Adipose tissue (tissue), 3 donors: Measurements from ENCODE around the gene PYDC2. TPM values are rescaled to one million over a fixed set of nuclear protein-coding genes. Genes with fewer than 3 reads are reported as not detected.

Experiments used
- H3K27ac ChIP-seq: one replicate; pipeline ENCODE4 v1.5.1; 2013; ENCODE audit warnings: low read depth, low read length
- WGBS, 3 donors: extraction: QIAGEN DNeasy Blood & Tissue Kit; methylation state at CpG; one replicate each; pipeline ENCODE4 v1.1.7; 2013; 5-methylcytosine and 5-hydroxymethylcytosine counted together
- polyA plus RNA-seq, 3 donors: library from polyadenylated mRNA; stranded (reverse); fragments of 200-250 nt; gene quantifications; one replicate each; pipeline ENCODE4 v1.2.3, GENCODE V29; 2013
- donor health status: healthy with polysubstance abuse.
- donor health status: Bipolar disorder and iron deficiency.
- donor health status: healthy.

The PYDC2 gene
- polyA plus RNA-seq = not detected

- no peak within 1 kb of the TSS for H3K27ac ChIP-seq
- 56 to 67% (median 67%) methylated on average over 3 of the region's 3 CpGs for WGBS, 3 donors
Measured at GRCh38 chr3:191461113-191461595, at the start of gene PYDC2. TSS of gene PYDC2 (plus strand) at chr3:191461163. CDS start at chr3:191461163, 0 bp downstream.

- H3K27ac ChIP-seq = no peak overlapping the region
- WGBS, 3 donors = 79 to 88% (median 80%) methylated on average over 1 of the region's 1 CpG
Measured at GRCh38 chr3:191412759-191413158, 48.2 kb upstream of the PYDC2 start.

DNA sequence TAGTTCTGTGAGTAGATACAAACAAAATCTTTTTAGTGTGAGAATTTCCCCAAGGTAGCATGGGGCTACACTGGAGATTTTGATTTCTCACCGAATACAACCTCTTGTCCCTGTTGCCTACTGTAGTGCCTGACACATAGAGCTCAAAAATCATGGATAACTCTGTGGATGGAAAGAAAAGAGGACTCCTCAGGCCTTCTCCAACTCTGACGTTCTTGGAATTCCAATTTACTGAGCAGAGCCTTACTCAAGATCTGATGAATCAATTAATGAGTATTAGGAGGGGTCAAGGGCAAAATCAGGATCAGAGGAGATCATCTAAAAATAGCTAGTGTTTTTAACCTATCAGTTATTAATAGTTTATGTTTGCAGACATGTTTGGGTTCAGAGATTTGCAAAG, 46.7 kb upstream of the PYDC2 start:
- WGBS, 3 donors = 11 to 29% (median 27%) methylated on average over 2 of the region's 2 CpGs
- no peak overlapping the region for H3K27ac ChIP-seq

DNA sequence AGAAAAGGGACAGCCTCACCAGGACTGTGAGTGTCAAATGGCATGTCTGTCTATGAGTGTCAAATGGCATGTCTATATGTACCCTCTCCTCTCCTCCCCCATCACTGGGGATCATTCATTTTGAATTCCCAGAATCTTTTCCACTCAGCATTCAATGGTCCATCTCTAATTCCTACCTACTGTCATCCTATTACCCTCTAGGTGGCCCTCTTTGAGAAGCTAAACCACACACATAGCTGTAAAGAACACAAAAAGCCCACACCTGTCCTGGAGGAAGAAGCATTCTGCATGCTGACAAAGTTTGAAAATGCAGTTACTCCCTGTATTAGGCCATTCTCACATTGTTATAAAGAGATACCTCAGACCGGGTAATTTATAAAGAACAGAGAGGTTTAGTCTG, 46.2 kb upstream of the PYDC2 start:
- whole genome bisulfite sequencing, 3 donors = 68 to 100% (median 79%) methylated on average over 1 of the region's 1 CpG
- no peak overlapping the region for H3K27ac ChIP-seq

DNA sequence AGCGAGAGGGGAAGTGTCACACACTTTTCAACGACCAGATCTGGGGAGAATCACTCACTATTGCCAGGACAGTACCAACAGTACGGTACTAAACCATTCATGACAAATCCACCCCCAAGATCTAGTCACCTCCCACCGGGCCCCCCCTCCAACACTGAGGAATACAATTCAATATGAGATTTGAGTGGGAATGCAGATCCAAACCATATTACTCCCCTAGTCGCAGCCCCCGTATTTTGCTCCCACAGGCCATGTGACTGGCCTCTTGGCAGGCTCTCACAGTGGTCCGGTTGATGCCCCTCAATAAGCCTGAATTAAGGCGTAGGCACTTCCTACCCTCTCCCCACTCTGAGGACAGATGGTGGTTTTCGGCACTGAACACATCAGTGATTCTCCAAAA, 45.4 kb upstream of the PYDC2 start:
- WGBS, 3 donors = 79 to 84% (median 84%) methylated on average over 9 of the region's 9 CpGs
- no peak overlapping the region for H3K27ac ChIP-seq

DNA sequence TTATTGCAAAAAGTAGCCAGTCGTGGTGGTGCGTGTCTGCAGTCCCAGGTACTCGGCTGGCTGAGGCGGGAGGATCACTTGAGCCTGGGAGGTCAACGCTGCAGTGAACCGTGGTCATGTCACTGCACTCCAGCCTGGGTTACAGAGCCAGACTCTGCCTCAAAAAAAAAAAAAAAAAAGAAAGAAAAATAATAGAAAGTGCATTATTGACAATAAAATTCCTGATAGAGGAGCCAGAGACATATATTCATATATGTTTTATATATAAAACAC, 43.6 kb upstream of the PYDC2 start:
- 65 to 83% (median 80%) methylated on average over 6 of the region's 6 CpGs for WGBS, 3 donors
- no peak overlapping the region for H3K27ac ChIP-seq

GRCh38 chr3:191420771-191421170, 40.2 kb upstream of the PYDC2 start:
- 88 to 92% (median 90%) methylated on average over 2 of the region's 2 CpGs for WGBS, 3 donors
- H3K27ac ChIP-seq = no peak overlapping the region

GRCh38 chr3:191424881-191425280, 36.1 kb upstream of the PYDC2 start:
- WGBS, 3 donors = 59 to 66% (median 62%) methylated on average over 3 of the region's 3 CpGs
- H3K27ac ChIP-seq = no peak overlapping the region

GRCh38 chr3:191425322-191425734, 35.6 kb upstream of the PYDC2 start:
- H3K27ac ChIP-seq = no peak overlapping the region
- 82 to 86% (median 83%) methylated on average over 11 of the region's 11 CpGs for WGBS, 3 donors

DNA sequence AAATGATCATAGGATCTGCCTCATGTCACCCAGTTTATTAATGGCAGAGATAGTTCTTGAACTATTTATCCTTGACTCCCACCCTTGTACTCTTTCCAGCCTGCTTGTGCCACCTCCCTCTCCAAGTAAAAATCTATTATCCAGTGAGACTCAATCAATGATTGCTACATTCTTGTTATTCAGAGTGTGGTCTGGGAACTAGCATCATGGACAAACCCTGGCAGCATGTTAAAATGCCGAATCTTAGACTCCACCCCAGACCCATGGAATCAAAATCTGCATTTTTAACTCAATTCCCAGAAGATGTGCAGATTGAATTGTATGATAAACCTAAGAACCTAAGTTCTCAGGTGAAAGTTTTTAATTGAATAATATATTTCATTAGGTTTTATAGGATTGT, 34.7 kb upstream of the PYDC2 start:
- 43 to 77% (median 76%) methylated on average over 1 of the region's 1 CpG for WGBS, 3 donors
- no peak overlapping the region for H3K27ac ChIP-seq

DNA sequence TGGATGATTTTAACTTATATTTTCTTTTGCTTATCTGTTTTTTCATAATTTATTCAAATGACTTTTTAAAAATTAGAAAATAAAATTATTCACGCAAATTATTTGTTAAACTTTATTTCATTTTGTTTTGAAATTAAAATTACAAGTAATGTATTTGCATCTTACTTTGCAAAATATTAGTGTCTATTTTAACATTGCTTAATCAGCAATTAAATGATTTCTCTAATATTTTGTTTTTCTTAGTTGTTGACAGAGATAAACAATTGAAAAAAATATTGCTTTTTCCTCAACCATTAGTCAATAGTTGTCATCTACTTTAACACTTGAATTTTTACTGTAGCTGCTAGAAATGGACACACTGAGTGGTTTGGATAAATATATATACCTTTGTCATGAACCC, 32.8 kb upstream of the PYDC2 start:
- WGBS, 3 donors = 86 to 96% (median 92%) methylated on average over 1 of the region's 1 CpG
- H3K27ac ChIP-seq = no peak overlapping the region

DNA sequence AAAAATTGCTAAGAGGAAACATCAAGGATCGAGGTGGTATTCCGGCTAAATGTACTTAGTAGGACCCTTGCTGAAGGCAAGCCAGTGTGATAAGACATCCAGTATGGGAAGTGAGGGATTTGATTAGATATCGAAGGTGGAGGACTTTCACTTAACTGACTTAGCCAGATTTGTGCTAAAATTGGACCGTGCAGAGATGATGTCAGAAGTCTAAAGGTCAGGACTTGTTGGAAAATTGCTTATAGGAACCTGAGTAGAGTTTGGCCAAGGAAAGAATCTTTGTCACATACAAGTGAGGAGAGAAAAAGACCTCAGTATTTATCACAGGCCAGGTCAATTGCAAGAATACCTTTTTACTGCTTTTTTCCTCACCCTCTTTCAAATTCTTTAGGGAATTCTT, 30.9 kb upstream of the PYDC2 start:
- WGBS, 3 donors = 55 to 63% (median 63%) methylated on average over 4 of the region's 4 CpGs
- H3K27ac ChIP-seq = no peak overlapping the region

GRCh38 chr3:191431160-191431822, 29.7 kb upstream of the PYDC2 start:
- no peak overlapping the region for H3K27ac ChIP-seq
- WGBS, 3 donors = 41 to 72% (median 72%) methylated on average over 5 of the region's 5 CpGs

- 84 to 95% (median 93%) methylated on average over 5 of the region's 5 CpGs for WGBS, 3 donors
- H3K27ac ChIP-seq = no peak overlapping the region
Measured at GRCh38 chr3:191432162-191432561, 28.8 kb upstream of the PYDC2 start.

DNA sequence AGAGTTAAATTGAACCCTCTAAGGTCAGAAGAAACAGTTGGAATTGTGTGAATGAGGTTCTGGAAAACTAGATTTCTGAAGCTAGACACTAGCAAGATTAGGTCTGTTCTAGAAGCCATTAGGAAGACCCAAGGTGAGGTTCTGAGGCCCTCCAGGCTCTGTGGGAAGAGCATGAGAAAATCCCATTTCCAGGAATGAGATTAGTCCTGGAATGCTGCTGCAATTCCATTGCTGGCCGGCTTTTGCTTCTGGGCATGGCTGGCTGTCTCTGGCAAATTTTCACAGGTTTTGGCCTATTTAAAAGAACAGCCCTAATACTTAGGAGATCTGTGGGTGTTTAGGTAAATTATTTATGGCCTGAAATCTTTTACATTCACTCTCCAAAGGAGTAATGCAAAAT, 26.9 kb upstream of the PYDC2 start:
- H3K27ac ChIP-seq = no peak overlapping the region
- WGBS, 3 donors = 65 to 80% (median 74%) methylated on average over 1 of the region's 1 CpG

- 48 to 71% (median 57%) methylated on average over 2 of the region's 2 CpGs for WGBS, 3 donors
- H3K27ac ChIP-seq = no peak overlapping the region
Measured at GRCh38 chr3:191435981-191436380, 25.0 kb upstream of the PYDC2 start.

DNA sequence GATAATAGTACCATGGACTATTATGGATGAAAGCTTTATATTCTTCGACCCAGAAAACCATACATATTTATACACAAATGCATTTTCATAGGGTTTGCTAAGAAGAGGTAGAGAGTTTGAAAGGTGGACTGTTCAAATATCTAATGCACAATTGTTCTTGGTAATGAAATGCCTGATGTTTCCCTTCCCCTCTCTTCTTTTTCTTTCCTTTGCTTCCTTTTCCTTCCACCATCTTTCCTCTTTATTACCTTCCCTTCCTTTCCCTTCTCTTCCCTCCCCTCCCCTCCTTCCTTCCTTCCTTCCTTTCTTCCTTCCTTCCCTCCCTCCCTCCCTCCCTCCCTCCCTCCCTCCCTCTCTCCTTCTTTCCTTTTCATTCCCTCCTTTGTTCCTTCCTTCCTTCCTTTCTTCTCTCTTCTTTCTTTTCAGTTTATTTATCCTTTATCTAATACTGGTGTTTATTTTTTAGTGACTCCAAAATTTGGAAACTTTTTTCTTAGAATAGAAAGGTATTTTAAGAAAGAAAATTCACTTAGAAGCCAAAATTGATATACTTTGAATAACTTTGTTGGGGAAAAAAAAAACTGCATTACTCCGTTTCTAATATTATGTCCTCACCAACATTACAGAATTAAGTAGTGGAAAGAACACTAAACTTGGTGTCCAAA, 22.7 kb upstream of the PYDC2 start:
- WGBS, 3 donors = 79 to 88% (median 82%) methylated on average over 2 of the region's 2 CpGs
- no peak overlapping the region for H3K27ac ChIP-seq

DNA sequence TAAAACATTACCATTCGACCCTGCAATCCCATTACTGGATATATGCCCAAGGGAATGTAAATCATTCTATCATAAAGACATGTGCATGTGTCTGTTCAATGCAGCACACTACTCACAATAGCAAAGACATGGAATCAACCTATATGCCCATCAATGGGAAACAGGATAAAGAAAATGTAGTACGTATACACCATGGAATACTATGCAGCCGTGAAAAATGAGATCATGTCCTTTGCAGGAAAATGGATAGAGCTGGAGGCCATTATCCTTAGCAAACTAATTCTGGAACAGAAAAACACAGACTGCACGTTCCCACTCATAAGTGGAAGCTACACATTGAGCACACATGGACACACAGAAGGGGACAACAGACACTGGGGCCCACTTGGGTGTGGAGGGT, 20.4 kb upstream of the PYDC2 start:
- WGBS, 3 donors = 81 to 89% (median 89%) methylated on average over 4 of the region's 4 CpGs
- no peak overlapping the region for H3K27ac ChIP-seq

- 56 to 73% (median 59%) methylated on average over 2 of the region's 2 CpGs for WGBS, 3 donors
Measured at GRCh38 chr3:191441687-191442086, 19.3 kb upstream of the PYDC2 start.

GRCh38 chr3:191444569-191444968, 16.4 kb upstream of the PYDC2 start:
- 89 to 90% (median 89%) methylated on average over 3 of the region's 3 CpGs for WGBS, 3 donors
- H3K27ac ChIP-seq = no peak overlapping the region

More at GRCh38 chr3:191441687-191442086, 19.3 kb upstream of the PYDC2 start:
- no peak overlapping the region for H3K27ac ChIP-seq
